ENCODE data around the gene NRAP.

The NRAP gene

GRCh38 chr10:113679463-113680189 is 15.8 kb upstream of the NRAP start, which contains the start of gene CASP7 (continued):
- 0 out of 2 replicates have a peak, but pooled peaks have one; percentile 43 for TF ChIP-seq YY1 (tag by site-specific recombination; IDR thresholded peaks at IDR 0.05)
- TF ChIP-seq, protein P1, sequence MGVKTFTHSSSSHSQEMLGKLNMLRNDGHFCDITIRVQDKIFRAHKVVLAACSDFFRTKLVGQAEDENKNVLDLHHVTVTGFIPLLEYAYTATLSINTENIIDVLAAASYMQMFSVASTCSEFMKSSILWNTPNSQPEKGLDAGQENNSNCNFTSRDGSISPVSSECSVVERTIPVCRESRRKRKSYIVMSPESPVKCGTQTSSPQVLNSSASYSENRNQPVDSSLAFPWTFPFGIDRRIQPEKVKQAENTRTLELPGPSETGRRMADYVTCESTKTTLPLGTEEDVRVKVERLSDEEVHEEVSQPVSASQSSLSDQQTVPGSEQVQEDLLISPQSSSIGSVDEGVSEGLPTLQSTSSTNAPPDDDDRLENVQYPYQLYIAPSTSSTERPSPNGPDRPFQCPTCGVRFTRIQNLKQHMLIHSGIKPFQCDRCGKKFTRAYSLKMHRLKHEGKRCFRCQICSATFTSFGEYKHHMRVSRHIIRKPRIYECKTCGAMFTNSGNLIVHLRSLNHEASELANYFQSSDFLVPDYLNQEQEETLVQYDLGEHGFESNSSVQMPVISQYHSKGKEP (tag by site-specific recombination; IDR thresholded peaks at IDR 0.05) = peak; percentile 56; the same call in 1 of the 2 replicates
- TF ChIP-seq, protein P2, sequence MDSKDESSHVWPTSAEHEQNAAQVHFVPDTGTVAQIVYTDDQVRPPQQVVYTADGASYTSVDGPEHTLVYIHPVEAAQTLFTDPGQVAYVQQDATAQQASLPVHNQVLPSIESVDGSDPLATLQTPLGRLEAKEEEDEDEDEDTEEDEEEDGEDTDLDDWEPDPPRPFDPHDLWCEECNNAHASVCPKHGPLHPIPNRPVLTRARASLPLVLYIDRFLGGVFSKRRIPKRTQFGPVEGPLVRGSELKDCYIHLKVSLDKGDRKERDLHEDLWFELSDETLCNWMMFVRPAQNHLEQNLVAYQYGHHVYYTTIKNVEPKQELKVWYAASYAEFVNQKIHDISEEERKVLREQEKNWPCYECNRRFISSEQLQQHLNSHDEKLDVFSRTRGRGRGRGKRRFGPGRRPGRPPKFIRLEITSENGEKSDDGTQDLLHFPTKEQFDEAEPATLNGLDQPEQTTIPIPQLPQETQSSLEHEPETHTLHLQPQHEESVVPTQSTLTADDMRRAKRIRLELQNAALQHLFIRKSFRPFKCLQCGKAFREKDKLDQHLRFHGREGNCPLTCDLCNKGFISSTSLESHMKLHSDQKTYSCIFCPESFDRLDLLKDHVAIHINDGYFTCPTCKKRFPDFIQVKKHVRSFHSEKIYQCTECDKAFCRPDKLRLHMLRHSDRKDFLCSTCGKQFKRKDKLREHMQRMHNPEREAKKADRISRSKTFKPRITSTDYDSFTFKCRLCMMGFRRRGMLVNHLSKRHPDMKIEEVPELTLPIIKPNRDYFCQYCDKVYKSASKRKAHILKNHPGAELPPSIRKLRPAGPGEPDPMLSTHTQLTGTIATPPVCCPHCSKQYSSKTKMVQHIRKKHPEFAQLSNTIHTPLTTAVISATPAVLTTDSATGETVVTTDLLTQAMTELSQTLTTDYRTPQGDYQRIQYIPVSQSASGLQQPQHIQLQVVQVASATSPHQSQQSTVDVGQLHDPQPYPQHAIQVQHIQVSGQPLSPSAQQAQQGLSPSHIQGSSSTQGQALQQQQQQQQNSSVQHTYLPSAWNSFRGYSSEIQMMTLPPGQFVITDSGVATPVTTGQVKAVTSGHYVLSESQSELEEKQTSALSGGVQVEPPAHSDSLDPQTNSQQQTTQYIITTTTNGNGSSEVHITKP (tag by site-specific recombination; IDR thresholded peaks at IDR 0.05) = peak; percentile 98
- TF ChIP-seq, protein P3, sequence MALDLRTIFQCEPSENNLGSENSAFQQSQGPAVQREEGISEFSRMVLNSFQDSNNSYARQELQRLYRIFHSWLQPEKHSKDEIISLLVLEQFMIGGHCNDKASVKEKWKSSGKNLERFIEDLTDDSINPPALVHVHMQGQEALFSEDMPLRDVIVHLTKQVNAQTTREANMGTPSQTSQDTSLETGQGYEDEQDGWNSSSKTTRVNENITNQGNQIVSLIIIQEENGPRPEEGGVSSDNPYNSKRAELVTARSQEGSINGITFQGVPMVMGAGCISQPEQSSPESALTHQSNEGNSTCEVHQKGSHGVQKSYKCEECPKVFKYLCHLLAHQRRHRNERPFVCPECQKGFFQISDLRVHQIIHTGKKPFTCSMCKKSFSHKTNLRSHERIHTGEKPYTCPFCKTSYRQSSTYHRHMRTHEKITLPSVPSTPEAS (tag by site-specific recombination; IDR thresholded peaks at IDR 0.05) = no peak; the same call in 1 of the 2 replicates
- peak; percentile 52 for TF ChIP-seq KLF16 (tag by site-specific recombination; IDR thresholded peaks at IDR 0.05)
- peak; percentile 33 for TF ChIP-seq REPIN1 (tag by site-specific recombination; IDR thresholded peaks at IDR 0.05; ENCODE audit: low read depth)
- peak; percentile 19; the same call in 1 of the 2 replicates for TF ChIP-seq ZNF366 (tag by site-specific recombination; conservative IDR thresholded peaks at IDR 0.05)
- TF ChIP-seq ZNF146 (tag by site-specific recombination; IDR thresholded peaks at IDR 0.05) = no peak
- TF ChIP-seq ZNF555 (tag by site-specific recombination; conservative IDR thresholded peaks at IDR 0.05) = no peak
- TF ChIP-seq, protein P4, sequence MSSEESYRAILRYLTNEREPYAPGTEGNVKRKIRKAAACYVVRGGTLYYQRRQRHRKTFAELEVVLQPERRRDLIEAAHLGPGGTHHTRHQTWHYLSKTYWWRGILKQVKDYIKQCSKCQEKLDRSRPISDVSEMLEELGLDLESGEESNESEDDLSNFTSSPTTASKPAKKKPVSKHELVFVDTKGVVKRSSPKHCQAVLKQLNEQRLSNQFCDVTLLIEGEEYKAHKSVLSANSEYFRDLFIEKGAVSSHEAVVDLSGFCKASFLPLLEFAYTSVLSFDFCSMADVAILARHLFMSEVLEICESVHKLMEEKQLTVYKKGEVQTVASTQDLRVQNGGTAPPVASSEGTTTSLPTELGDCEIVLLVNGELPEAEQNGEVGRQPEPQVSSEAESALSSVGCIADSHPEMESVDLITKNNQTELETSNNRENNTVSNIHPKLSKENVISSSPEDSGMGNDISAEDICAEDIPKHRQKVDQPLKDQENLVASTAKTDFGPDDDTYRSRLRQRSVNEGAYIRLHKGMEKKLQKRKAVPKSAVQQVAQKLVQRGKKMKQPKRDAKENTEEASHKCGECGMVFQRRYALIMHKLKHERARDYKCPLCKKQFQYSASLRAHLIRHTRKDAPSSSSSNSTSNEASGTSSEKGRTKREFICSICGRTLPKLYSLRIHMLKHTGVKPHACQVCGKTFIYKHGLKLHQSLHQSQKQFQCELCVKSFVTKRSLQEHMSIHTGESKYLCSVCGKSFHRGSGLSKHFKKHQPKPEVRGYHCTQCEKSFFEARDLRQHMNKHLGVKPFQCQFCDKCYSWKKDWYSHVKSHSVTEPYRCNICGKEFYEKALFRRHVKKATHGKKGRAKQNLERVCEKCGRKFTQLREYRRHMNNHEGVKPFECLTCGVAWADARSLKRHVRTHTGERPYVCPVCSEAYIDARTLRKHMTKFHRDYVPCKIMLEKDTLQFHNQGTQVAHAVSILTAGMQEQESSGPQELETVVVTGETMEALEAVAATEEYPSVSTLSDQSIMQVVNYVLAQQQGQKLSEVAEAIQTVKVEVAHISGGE (tag by site-specific recombination; conservative IDR thresholded peaks at IDR 0.05; ENCODE audit: low read depth) = peak; percentile 62
- peak; percentile 99 for TF ChIP-seq ZNF341 (tag by site-specific recombination; IDR thresholded peaks at IDR 0.05; ENCODE audit: low read depth)
- TF ChIP-seq ZFP3 (tag by site-specific recombination; IDR thresholded peaks at IDR 0.05; ENCODE audit: low read depth) = no peak
- TF ChIP-seq KLF10 (tag by site-specific recombination; IDR thresholded peaks at IDR 0.05) = peak; percentile 61; the same call in 1 of the 2 replicates
- TF ChIP-seq, protein P5, sequence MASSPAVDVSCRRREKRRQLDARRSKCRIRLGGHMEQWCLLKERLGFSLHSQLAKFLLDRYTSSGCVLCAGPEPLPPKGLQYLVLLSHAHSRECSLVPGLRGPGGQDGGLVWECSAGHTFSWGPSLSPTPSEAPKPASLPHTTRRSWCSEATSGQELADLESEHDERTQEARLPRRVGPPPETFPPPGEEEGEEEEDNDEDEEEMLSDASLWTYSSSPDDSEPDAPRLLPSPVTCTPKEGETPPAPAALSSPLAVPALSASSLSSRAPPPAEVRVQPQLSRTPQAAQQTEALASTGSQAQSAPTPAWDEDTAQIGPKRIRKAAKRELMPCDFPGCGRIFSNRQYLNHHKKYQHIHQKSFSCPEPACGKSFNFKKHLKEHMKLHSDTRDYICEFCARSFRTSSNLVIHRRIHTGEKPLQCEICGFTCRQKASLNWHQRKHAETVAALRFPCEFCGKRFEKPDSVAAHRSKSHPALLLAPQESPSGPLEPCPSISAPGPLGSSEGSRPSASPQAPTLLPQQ (tag by site-specific recombination; IDR thresholded peaks at IDR 0.05) = peak; percentile 72; the same call in 1 of the 2 replicates
- TF ChIP-seq ZNF391 (tag by site-specific recombination; IDR thresholded peaks at IDR 0.05; ENCODE audit: borderline replicate concordance, low read depth) = peak; percentile 55; the same call in 1 of the 2 replicates
- peak; percentile 81 for TF ChIP-seq ZEB2 (tag by site-specific recombination; IDR thresholded peaks at IDR 0.05)
- no peak for TF ChIP-seq ATF2 (tag by site-specific recombination; IDR thresholded peaks at IDR 0.05; ENCODE audit: low read depth)
- TF ChIP-seq, protein P6, sequence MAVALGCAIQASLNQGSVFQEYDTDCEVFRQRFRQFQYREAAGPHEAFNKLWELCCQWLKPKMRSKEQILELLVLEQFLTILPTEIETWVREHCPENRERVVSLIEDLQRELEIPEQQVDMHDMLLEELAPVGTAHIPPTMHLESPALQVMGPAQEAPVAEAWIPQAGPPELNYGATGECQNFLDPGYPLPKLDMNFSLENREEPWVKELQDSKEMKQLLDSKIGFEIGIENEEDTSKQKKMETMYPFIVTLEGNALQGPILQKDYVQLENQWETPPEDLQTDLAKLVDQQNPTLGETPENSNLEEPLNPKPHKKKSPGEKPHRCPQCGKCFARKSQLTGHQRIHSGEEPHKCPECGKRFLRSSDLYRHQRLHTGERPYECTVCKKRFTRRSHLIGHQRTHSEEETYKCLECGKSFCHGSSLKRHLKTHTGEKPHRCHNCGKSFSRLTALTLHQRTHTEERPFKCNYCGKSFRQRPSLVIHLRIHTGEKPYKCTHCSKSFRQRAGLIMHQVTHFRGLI (tag by site-specific recombination; IDR thresholded peaks at IDR 0.05) = peak; percentile 59; the same call in 1 of the 2 replicates

Data from HEK293 (cell line).